RWPE1 (cell line): ENCODE measurements around the gene HTR3A.
"Not testable (repeated sequence)": the region's sequence is repeated elsewhere in the genome, so short reads cannot be mapped to it uniquely, and the experiment has no call there.

Experiments used
- CTCF ChIA-PET: fragments of 350-600 bp; sonication (Branson Sonifier 250); formaldehyde crosslinking; extraction: SDS; loops from one replicate; lab custom pipeline; 2021; lab: Yijun Ruan, JAX
- POLR2A ChIA-PET: fragments of 400-600 bp; formaldehyde crosslinking; extraction: SDS; loops from one replicate; lab custom pipeline; 2020; ENCODE audit warnings: antibody characterized with exemption; ENCODE audit not compliant: low non-redundant PET; lab: Yijun Ruan, JAX
- DNase-seq: peaks from one replicate; pipeline ENCODE4 v3.0.0; 2012; ENCODE audit warnings: low spot score
- H3K27ac ChIP-seq: fragments of 450-650 bp; 2 replicates; pipeline ENCODE4 v1.5.1; 2017
- TF ChIP-seq, protein P1 (sequence below): fragments of 450-650 bp; conservative IDR thresholded peaks from 2 replicates; pipeline ENCODE4 v1.5.1; 2017; ENCODE audit warnings: low read depth, mild to moderate bottlenecking

The HTR3A gene

DNA sequence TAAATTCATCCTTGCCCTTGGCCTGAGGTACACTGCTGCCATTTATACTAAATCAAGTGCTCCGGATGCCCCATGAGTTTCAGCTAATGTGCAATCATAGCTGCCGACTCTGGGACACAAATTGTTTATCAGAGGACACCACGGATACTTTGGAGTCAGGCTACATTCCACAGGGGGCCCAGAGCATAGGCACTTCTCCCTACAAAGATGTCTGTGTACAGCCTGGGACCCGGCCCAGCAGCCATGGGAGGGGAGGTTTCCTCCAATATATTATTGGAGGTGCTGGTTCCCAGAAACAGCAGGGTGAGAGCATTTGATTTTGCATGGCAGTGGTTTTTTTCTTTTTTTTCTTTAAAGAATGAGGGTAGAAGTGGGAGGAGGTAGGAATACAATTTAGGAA is 39.0 kb upstream of the HTR3A start:
- ChIA-PET POLR2A (no interaction called here), CTCF (interaction anchor here (0.6 kb wide), 1 partner anchor 325 kb away, joined by 4 read pairs; no protein-coding TSS in a partner anchor)
- TF ChIP-seq, protein P1, sequence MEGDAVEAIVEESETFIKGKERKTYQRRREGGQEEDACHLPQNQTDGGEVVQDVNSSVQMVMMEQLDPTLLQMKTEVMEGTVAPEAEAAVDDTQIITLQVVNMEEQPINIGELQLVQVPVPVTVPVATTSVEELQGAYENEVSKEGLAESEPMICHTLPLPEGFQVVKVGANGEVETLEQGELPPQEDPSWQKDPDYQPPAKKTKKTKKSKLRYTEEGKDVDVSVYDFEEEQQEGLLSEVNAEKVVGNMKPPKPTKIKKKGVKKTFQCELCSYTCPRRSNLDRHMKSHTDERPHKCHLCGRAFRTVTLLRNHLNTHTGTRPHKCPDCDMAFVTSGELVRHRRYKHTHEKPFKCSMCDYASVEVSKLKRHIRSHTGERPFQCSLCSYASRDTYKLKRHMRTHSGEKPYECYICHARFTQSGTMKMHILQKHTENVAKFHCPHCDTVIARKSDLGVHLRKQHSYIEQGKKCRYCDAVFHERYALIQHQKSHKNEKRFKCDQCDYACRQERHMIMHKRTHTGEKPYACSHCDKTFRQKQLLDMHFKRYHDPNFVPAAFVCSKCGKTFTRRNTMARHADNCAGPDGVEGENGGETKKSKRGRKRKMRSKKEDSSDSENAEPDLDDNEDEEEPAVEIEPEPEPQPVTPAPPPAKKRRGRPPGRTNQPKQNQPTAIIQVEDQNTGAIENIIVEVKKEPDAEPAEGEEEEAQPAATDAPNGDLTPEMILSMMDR, result no peak
- DNase-seq, result no peak
- H3K27ac ChIP-seq, result no peak overlapping the region

- no peak for DNase-seq
- ChIA-PET POLR2A (no interaction called here), CTCF (no interaction called here)
- H3K27ac ChIP-seq, result no peak overlapping the region
- TF ChIP-seq, protein P1, result no peak
Measured at GRCh38 chr11:113937918-113938317, 37.0 kb upstream of the HTR3A start.

DNA sequence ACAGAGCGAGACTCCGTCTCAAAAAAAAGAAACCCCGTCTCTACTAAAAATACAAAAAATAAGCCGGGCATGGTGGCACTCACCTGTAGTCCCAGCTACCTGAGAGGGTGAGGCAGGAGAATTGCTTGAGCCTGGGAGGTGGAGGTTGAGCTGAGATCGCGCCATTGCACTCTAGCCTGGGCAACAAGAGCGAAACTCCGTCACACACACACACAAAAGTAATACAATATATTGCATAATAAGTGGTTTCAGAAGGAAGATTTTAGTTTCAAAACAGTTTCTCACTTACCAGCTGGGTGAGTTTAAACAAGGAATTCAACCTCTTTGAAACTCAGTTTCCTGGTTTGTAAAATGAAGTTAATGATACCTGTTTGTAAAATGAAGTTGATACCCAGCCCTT is 32.7 kb upstream of the HTR3A start:
- TF ChIP-seq, protein P1, result no peak
- POLR2A ChIA-PET, result interaction anchor here (0.6 kb wide), 1 partner anchor 26 kb away, joined by 3 read pairs; no protein-coding TSS in a partner anchor
- CTCF ChIA-PET, result no interaction called here
- H3K27ac ChIP-seq, result no peak overlapping the region
- DNase-seq, result no peak

DNA sequence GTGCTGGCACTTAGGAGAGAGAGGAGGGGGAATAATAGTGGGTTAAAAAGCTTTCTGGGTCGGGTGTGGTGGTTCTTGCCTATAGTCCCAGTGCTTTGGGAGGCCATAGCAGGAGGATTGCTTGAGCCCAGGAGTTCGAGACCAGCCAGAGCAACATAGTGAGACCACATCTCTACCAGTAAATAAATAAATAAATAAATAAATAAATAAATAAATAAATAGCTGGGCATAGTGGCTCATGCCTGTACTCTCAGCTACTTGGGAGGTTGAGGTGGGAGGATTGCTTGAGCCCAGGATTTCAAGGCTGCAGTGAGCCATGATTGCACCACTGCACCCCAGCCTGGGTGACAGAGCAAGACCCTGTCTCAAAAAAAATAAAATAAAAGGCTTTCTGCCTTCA is 28.7 kb upstream of the HTR3A start:
- POLR2A ChIA-PET, DNase-seq, H3K27ac ChIP-seq: not testable (repeated sequence)
- CTCF ChIA-PET, result interaction anchor here (0.7 kb wide), 2 partner anchors 237 to 1998 kb away, joined by 3 read pairs; no protein-coding TSS in a partner anchor

GRCh38 chr11:113947994-113948393 is 26.9 kb upstream of the HTR3A start:
- ChIA-PET POLR2A (no interaction called here), CTCF (interaction anchor here (0.6 to 0.7 kb wide), 2 partner anchors 216 to 879 kb away, joined by 3 to 5 read pairs; no protein-coding TSS in a partner anchor)
- no peak overlapping the region for H3K27ac ChIP-seq
- TF ChIP-seq, protein P1, result no peak
- no peak for DNase-seq

GRCh38 chr11:113949891-113950290 is 25.0 kb upstream of the HTR3A start:
- DNase-seq, result no peak
- CTCF ChIA-PET, result interaction anchor here (0.6 kb wide), 1 partner anchor 53 kb away, joined by 3 read pairs; no protein-coding TSS in a partner anchor
- TF ChIP-seq, protein P1, result no peak
- POLR2A ChIA-PET, result no interaction called here
- no peak overlapping the region for H3K27ac ChIP-seq

- no peak overlapping the region for H3K27ac ChIP-seq
- DNase-seq, result no peak
- POLR2A ChIA-PET, result no interaction called here
- TF ChIP-seq, protein P1, result no peak
- CTCF ChIA-PET, result no interaction called here
Measured at GRCh38 chr11:113951537-113951936, 23.4 kb upstream of the HTR3A start.
